GM19193 (cell line): Measurements from ENCODE around the gene UGT1A8.

Experiments
- POLR2A ChIP-seq: IDR thresholded peaks from 4 replicates; pipeline ENCODE4 v1.6.1; 2011; ENCODE audit not compliant: insufficient read depth, insufficient read length; ENCODE audit errors: extremely low read depth

UGT1A8 gene

DNA sequence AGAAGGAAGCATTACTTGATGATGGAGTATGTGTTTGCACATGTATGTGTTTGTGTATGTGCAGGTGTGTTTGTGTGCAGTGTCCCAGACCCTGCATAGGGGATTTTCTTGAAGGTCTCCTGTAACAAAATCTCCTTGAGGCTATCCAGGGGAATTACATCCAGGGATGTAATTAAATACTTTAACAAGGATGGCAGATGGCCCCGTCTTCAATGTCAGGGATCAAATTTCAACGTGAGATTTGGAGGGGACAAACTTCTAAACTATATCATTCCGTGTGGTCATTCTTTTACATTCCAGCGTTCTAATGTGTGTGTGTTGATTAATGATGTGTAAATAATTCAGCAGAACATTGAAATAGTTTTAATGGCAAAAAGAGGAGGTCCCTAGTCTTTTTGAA, 57.6 kb downstream of the UGT1A8 start:
- no peak for TF ChIP-seq POLR2A

DNA sequence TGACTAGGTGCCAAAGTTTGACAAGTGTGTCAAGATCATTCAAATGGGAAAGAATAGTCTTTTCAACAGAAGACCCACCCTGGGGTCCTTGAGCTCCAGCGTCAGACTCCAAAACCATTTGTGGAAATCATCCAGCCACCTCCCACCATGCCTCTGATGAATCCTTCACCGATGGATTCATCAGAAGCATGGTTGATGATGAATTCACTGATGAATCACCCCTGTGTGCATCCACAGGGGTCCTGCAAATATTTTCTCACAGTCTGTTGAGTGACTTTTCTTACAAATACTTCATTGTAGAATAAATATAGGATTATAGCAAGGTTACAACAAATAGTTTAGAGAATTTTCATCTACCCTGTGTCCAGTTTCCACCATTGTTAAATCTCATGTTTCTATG, 58.6 kb downstream of the UGT1A8 start:
- TF ChIP-seq POLR2A, result no peak

- TF ChIP-seq POLR2A, result no peak
Measured at GRCh38 chr2:233679196-233679595, 61.8 kb downstream of the UGT1A8 start.

DNA sequence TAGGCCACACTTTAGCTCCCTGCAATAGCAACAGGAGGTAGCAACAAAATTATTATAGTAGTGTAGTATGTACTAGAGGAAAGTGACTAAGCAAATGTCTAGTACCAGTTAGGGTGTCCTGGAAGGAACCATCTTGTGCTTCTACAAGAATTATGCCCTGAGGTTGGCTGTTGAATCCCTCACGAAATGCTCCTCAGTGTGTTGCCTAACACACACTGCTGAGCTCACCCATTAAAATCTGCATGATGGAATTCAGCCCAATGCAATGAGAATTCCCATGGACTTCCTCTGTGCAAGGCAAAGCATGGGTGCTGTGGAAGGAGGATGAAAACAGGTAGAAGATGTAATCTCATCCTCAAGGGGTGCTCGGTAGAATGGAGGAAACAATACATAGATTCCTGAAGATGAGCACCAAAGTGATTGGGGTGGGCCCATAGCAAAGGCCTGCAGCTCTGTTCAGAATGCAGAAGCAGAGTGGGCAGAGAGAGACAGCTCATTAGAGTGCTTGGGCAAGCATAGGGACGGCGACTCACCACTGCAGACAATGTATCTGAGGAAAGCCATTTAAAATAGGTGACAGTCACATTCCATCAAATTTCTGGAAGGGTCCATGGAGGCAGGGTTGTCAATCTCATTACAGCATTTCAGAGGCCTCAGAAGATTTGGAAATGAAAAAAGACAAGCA, 63.1 kb downstream of the UGT1A8 start:
- TF ChIP-seq POLR2A, result no peak

- TF ChIP-seq POLR2A, result no peak
Measured at GRCh38 chr2:233681521-233682099, 64.2 kb downstream of the UGT1A8 start, which contains the start of gene UGT1A7. TSS of gene UGT1A7 (plus strand) at chr2:233681901. CDS start at chr2:233681938, 37 bp downstream.

DNA sequence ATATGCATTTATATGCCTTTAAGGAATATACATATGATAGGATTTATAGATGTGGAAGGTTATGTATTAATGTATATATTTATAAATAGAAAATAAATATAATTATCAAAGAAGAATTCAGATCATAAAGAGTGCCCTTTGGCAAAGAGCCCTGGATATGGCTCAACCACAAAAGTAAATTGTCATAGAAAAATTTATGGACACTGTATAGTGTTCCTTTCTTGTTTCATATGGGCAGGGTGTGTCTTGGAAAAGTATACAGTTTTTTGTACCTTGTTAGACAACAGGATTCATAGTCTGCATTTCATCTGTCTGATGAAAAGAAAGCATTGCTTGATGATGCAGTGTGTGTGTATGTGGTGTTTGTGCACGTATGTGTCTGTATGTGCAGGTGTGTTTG, 67.2 kb downstream of the UGT1A8 start:
- no peak for TF ChIP-seq POLR2A

- no peak for TF ChIP-seq POLR2A
Measured at GRCh38 chr2:233686928-233687327, 69.5 kb downstream of the UGT1A8 start.

DNA sequence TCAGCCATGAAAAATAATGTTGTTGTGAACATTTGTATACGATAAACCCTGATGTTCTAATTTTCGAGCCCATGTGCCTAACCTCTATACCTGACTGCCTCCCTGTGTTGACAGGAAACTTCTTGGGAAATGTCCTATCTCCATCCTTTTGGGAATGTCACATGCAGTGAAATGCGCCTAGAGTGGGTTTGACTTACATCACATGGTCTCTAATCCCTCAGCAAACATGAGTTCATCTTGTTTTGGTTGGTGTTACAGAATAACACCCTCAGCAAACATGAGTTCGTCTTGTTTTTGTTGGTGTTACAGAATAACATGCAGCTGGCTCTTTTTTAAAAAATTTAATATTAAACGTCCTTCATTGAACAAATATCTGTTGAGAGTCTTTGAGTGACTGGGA, 70.9 kb downstream of the UGT1A8 start:
- TF ChIP-seq POLR2A, result no peak

GRCh38 chr2:233689031-233689430, 71.6 kb downstream of the UGT1A8 start:
- no peak for TF ChIP-seq POLR2A

DNA sequence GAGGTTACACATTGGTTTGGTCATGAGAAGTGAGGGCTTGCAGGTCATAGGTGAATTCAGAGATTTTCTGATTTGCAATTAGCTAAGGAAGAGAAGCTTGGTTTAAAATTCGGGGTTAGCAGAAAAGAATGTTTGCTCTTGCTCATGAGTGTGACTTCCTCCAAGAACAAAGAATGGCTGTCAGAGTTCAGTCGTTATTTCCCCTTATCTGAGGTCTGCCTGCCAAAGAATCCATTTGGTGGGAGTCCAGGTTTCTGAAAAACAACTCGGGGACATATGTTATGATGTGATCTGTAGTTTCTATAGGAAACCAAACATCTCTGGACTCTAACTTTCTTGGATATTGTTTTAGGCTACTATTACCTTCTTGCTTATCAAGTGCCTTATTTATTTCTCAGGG, 72.1 kb downstream of the UGT1A8 start:
- TF ChIP-seq POLR2A, result no peak

DNA sequence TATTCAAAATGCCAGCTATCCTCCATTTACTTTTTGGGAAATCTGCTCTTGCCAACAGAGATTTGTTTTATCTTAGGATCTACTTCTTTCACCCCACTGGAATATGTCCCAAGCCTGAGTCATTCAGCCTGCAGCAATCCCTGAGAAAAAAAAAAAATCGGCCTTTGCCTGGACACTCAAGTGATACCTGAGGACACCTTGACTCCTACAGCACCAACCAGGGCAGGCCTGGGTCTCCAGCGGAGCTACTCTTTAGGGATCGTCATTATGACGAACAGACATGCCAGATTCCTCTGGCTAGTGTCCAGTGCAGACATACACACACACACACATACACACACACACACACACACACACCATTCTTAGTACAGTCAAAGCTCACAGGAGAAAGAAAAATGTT, 73.0 kb downstream of the UGT1A8 start:
- no peak for TF ChIP-seq POLR2A

- TF ChIP-seq POLR2A, result no peak
Measured at GRCh38 chr2:233691443-233692433, 74.3 kb downstream of the UGT1A8 start.

GRCh38 chr2:233692648-233693047, 75.2 kb downstream of the UGT1A8 start, which contains the start of gene UGT1A6:
TSS of gene UGT1A6 (plus strand) at chr2:233692890. CDS start at chr2:233693005, 115 bp downstream.
- TF ChIP-seq POLR2A, result no peak

GRCh38 chr2:233693963-233694362, 76.5 kb downstream of the UGT1A8 start:
- no peak for TF ChIP-seq POLR2A

GRCh38 chr2:233698740-233699139, 81.3 kb downstream of the UGT1A8 start:
- TF ChIP-seq POLR2A, result no peak
